Activated CD4-positive, alpha-beta T cell treated with anti-CD3 and anti-CD28 coated beads for 48 hours (primary cell): ENCODE measurements around the gene WNT11.

Experiments
- DNase-seq: peaks from one replicate; pipeline ENCODE4 v3.0.0-alpha.2; 2020

WNT11 gene

DNA sequence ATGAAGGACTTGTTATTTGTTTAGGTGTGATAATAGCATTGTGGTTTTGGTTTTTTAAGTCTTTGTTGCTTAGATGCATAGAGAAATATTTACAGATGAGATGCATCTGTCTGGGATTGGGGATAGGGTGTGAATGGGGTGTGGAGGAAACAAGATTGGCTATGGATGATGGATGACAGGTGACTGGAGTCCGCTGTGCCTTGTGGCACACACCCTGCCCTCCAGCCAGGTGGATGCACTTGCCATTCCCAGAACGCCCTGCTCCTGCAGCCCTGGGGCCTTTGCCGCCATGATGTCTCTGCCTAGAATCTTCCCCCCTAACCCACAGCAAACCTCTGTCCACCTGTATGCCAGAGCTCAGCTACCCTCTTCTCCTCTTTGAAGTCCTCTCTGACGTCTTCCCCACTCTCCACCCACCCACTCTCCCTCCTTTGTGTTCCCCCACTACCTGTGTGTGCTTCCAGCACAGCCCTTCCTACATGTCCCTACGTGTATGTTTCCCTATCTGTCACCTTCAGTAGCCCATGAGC is 54.7 kb downstream of the WNT11 start:
- no peak for DNase-seq

GRCh38 chr11:76150141-76150540 is 56.2 kb downstream of the WNT11 start:
- no peak for DNase-seq

- DNase-seq, result no peak
These were observed 56.6 kb downstream of the WNT11 start for GRCh38 chr11:76149713-76150112.

GRCh38 chr11:76148941-76149613 is 57.2 kb downstream of the WNT11 start:
- DNase-seq, result no peak

GRCh38 chr11:76148231-76148630 is 58.1 kb downstream of the WNT11 start:
- DNase-seq, result no peak

GRCh38 chr11:76147106-76147740 is 59.1 kb downstream of the WNT11 start:
- DNase-seq, result no peak

DNA sequence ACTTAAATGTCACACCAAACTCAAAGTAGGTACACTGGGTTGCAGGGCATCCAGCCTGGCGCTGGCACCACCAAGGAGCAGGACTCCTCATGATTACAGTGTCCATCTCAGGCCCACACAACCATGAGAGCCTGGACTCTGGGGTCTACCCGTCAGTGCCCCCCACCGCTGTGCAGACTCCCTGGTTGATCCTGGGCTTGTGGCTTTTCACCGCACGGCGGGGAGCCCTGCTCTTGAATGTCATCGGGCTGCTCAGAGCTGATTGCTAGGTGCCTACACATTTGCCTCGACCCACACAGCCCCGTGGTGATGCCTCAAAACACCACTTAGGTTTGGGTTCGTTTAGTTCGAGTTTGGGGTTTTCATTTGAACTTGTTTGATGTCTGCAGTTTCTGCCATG is 63.0 kb downstream of the WNT11 start:
- no peak for DNase-seq

- no peak for DNase-seq
These were observed 64.3 kb downstream of the WNT11 start for GRCh38 chr11:76141901-76142588.

DNA sequence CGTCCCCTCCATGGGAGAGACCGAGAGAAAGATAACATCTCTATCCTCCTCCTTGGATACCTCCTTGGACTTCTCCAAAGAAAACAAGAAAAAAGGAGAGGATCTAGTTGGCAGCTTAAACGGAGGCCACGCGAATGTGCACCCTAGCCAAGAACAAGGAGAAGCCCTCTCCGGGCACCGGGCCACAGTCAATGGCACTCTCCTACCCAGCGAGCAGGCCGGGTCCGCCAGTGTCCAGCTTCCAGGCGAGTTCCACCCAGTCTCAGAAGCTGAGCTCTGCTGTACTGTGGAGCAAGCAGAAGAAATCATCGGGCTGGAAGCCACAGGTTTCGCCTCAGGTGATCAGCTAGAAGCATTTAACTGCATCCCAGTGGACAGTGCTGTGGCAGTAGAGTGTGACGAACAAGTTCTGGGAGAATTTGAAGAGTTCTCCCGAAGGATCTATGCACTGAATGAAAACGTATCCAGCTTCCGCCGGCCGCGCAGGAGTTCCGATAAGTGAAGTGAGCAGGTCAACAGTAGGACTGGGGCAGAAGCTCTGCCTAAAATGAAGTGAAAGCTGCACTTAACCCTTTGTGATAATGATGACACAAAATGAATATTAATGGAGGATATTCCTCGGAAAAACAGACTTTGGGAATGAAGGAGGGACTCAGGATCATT is 65.3 kb downstream of the WNT11 start:
- no peak for DNase-seq

- DNase-seq, result no peak
These were observed 67.0 kb downstream of the WNT11 start for GRCh38 chr11:76139314-76139713.
